Skin epidermis (tissue), 12 donors: ENCODE results near the gene MEPE.

Source experiments
- H3K27ac ChIP-seq, 21 experiments: fragments of 200-600 bp; sonication (generic) in 11 of 21; one replicate each; pipeline ENCODE4 v1.5.0; 2020; ENCODE audit warnings: mild to moderate bottlenecking in 3 of 21, inconsistent platforms in 2 of 21, moderate library complexity in 2 of 21
- H3K4me3 ChIP-seq, 7 experiments: fragments of 200-600 bp; sonication (generic) in 2 of 7; one replicate each; pipeline ENCODE4 v1.5.0; 2020; ENCODE audit warnings: inconsistent platforms in 2 of 7, mild to moderate bottlenecking in 2 of 7, moderate library complexity in 1 of 7

MEPE gene

GRCh38 chr4:87832669-87833068 lies at the start of gene MEPE:
Gene MEPE, plus strand, starts transcription at chr4:87832969. Its CDS starts 1,746 bp downstream, at chr4:87834715.
- H3K4me3 ChIP-seq, result no peak within 1 kb of the TSS
- no peak within 1 kb of the TSS for H3K27ac ChIP-seq

DNA sequence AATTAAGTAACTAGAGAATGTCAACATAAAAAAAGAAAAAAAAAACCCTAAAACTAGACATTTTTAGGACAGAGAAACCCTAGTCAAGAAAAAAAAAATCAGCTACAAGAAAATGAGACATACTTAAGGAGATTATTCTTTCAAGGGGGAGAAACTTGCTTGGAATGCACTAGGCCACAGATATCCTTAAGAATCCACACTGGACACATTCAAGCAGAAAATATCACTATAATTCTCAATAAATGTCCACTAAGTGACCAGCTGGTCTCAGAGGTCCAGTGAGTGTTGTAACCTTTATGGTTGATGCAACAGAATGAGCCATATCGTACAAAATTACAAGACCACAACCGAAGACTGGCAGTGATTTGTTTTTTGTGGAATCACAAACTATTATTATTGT lies 49.0 kb upstream of the MEPE start:
- H3K4me3 ChIP-seq, result no peak overlapping the region
- no peak overlapping the region for H3K27ac ChIP-seq

GRCh38 chr4:87785731-87786509 lies 46.8 kb upstream of the MEPE start:
- H3K4me3 ChIP-seq, result no peak overlapping the region
- H3K27ac ChIP-seq, result no peak overlapping the region

DNA sequence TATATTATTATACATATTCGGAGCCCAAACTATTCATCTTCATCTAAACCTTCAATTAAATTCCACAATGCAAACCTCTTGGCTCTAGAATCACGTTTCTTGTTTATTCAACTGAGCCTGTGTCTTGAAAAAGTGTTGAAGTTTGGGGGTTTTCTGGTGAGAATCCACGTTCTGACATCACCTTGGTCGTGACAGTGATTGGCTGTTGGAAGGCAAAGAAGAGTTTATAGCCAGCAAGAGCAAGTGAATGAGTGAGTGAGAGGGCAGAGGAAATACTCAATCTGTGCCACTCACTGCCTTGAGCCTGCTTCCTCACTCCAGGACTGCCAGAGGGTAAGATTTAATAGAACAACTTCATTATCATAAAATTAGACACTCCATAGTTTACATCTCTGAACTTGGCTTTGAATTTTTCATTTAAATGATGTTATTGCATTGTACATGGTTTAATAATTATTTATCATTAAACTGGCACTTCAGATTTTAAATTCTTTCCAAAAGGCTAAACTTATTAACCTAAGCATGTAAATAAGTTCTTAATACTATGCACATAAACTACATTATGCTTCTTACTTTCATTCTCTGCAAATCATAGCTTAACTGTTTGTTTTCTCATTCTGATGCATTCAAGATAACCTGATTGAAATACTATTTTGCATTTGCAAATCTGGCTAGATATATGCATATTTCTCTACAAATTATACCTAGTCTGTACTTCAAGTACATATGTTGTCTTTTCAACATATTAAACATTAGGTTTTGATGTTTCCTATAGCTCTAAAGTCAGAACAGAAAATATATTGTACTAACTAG lies 33.3 kb upstream of the MEPE start, which contains the start of gene IBSP:
Gene IBSP (plus strand): TSS at position 254 of the 813 bp plus-strand sequence. CDS start 2,808 bp downstream, outside the sequence.
- H3K27ac ChIP-seq, result no peak within 1 kb of the TSS
- H3K4me3 ChIP-seq, result no peak within 1 kb of the TSS

DNA sequence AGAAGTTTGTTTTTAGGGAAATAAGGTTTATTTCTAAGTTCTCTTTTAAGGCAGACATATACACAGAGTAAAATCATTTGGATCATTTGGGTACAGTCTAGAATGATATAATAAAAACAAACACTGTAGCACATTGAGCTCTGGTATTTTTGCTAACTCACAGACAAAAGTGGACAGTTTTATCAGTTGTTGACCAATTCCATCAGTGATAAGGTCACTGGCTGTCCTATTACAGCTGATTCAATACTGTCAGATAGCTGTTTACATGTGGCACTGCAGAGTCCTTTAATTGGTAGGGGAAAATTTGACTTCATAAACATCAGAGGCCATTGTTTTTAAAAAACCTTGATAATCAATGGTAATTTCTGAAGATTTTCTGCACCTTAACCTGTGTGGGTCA lies 29.9 kb upstream of the MEPE start:
- no peak overlapping the region for H3K27ac ChIP-seq

GRCh38 chr4:87803421-87803820 lies 29.3 kb upstream of the MEPE start:
- Histone ChIP-seq H3K27ac (no peak overlapping the region), H3K4me3 (no peak overlapping the region)

More for the DNA sequence above, 29.9 kb upstream of the MEPE start:
- no peak overlapping the region for H3K4me3 ChIP-seq

DNA sequence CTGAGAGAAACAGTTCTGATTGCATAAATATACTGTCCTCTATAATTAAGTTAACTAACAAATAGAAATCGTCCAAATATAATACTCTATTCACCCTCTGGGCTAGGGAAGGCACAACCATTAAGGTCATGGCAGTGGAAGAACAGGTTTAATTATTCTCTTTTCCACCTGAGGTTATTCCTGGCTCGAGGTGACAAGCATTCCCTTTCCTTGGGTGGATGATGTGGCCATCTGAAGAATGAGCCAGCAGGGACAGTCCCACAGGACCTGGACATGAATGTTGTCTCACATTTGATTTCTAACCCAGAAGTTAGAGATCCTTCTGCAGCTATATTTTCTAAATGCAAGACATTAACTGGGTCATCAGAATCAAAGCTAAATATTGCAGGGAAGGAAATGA lies 27.9 kb upstream of the MEPE start:
- no peak overlapping the region for H3K4me3 ChIP-seq
- no peak overlapping the region for H3K27ac ChIP-seq

DNA sequence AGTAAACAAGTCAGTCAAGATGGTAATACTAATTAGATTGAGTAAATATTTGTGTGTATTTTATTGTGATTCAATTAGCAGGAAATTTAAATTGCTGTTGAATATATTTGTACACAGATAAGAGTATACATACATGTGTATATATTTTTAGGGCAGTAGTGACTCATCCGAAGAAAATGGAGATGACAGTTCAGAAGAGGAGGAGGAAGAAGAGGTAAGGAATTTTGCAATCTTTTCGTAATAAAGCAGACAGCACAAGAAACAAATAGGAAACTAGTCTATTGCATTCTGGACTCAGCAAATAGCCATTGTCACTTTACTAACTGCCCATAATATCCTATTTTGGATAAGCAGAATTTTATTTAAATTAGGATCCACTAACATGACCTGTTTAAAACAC lies 26.8 kb upstream of the MEPE start:
- Histone ChIP-seq H3K27ac (no peak overlapping the region), H3K4me3 (no peak overlapping the region)

DNA sequence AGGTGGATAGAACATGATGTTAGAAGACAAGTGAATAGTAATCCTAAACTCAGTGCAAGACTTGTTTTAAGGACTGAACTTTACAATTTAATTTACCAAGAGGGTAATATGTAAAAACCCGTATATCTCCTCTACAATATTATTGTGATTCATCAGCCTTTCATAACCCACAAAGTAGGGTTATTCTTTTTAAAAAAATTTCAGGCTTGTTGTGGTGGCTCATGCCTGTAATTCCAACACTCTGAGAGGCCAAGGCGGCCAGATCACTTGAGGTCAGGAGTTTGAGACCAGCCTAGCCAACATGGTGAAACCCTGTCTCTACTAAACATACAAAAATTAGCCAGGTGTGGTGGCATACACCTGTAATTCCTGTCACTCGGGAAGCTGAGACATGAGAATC lies 26.2 kb upstream of the MEPE start:
- Histone ChIP-seq H3K4me3 (no peak overlapping the region), H3K27ac (no peak overlapping the region)

GRCh38 chr4:87807402-87807801 lies 25.4 kb upstream of the MEPE start:
- H3K27ac ChIP-seq, result no peak overlapping the region
- no peak overlapping the region for H3K4me3 ChIP-seq

- H3K27ac ChIP-seq, result no peak overlapping the region
- H3K4me3 ChIP-seq, result no peak overlapping the region
Measured at GRCh38 chr4:87811977-87812376, 20.8 kb upstream of the MEPE start.

- Histone ChIP-seq H3K4me3 (no peak overlapping the region), H3K27ac (peak overlapping the region in 1 of 21 experiments; percentile 57)
Measured at GRCh38 chr4:87819281-87819919, 13.4 kb upstream of the MEPE start.

- Histone ChIP-seq H3K4me3 (no peak overlapping the region), H3K27ac (no peak overlapping the region)
Measured at GRCh38 chr4:87823200-87823599, 9.6 kb upstream of the MEPE start.

DNA sequence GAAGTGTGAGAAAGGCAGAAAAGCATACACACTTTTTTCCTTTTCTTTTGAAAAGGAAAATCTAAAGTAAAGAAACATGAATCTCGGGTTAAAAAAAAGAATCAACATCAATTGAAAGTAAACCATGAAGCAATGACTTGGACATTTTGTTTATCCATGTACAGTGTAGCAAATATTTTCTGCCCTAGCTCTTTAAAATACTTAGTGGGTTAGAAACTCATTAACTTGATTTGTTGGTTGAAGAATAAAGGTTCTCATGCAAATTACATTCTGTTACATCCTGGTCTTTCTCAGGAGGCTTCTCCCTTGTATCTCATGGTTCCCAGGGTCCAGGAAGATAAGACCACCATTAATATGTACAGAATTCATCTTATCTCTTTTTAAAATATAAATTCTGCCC lies 9.0 kb upstream of the MEPE start:
- H3K27ac ChIP-seq, result no peak overlapping the region
- no peak overlapping the region for H3K4me3 ChIP-seq

- Histone ChIP-seq H3K4me3 (no peak overlapping the region), H3K27ac (no peak overlapping the region)
Measured at GRCh38 chr4:87824352-87824751, 8.4 kb upstream of the MEPE start.

DNA sequence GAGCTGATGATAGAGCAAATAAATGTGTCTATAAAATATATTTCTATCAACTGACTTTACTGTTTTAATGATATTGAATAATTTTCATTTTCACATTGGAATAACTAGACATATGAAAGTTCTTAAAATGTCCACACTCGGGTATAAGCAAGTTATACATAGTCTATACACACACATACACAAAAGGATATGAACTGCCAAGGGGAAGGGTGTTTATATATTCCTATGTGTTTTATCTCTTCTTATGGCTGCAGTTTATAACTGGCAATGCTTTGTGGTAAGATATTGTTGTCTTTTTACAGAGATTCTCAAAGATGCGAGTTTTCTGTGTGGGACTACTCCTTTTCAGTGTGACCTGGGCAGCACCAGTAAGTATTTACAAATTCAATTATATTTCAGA lies 1.6 kb downstream of the MEPE start:
- Histone ChIP-seq H3K4me3 (no peak overlapping the region), H3K27ac (no peak overlapping the region)

DNA sequence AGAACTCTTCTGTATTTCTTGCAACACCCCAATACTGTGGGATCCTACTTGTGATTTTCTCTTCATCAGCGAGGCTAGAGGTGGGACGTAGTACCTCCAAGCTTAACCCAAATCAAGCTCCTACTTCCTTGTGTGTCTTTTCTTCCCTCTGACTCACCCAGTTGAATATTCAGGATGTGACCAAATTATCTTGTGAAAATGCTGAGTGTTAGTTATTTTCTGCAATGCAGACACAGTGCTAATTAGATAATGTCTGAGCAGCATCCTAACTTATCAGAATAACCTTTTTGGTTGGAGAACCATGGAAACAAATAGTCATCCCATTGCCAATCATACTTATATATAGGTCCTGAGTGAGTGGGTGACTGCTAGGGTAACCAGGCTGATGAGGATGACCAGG lies 2.4 kb downstream of the MEPE start:
- no peak overlapping the region for H3K4me3 ChIP-seq

DNA sequence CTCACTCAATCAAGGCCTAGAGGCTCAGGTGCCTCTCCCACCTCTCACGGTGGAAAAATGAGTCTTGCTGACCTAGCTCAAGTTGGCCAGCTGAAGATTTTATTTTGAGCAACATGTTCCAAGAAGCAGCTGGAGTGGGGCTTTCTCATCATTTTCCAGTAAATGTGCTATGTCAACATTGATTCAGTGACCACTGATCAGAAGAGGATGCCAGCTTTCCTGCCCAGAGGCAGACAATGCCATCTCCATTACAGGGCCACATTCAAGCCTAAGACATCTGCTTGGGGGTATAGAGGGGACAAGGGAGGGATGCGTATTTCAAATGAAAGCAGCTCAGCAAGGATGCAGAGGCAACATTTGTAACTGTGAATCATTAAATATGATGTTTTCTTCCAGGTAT lies 3.0 kb downstream of the MEPE start:
- Histone ChIP-seq H3K27ac (no peak overlapping the region), H3K4me3 (no peak overlapping the region)

More for the DNA sequence above, 2.4 kb downstream of the MEPE start:
- H3K27ac ChIP-seq, result no peak overlapping the region

GRCh38 chr4:87838205-87838604 lies 5.4 kb downstream of the MEPE start:
- Histone ChIP-seq H3K27ac (no peak overlapping the region), H3K4me3 (no peak overlapping the region)

DNA sequence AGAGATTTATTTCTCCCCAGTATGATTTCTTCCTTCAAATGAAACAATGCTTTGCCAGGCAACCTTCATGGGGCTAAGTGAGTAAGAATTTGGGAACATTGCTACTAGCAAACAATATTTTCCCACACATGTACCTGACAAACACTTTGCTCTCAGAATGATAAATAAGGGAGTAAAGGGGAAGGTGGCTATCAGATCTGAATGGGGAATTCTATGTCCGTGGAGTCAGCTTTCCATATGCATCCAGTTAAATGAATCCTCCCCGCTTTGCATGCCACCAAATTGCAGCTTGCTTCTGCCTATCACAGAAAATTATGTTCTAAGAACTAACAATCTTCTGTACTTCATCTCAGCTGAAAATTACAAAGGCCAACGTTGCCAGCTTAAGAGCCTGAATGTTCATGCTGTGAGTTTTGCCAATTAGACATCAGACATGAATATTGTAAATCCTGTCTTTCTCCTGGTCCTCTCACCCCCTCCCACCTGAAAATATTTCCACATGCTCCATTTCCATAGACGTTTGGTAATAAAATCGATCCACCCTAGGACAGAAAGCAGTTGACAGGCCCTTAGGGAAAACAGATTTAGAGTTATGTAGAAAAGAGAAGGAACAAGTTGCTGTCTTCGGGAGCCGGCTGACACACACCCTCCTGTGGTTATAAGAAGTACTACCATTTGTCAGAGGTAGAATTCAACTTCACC lies 6.3 kb downstream of the MEPE start:
- Histone ChIP-seq H3K4me3 (no peak overlapping the region), H3K27ac (no peak overlapping the region)
